H9 (cell line): Measurements from ENCODE around the gene ATPAF2. TPM values are rescaled to one million over a fixed set of nuclear protein-coding genes. Genes with fewer than 3 reads are reported as not detected.

Experiments
- DNase-seq: peaks from one replicate; pipeline ENCODE4 v3.0.0-alpha.2; 2017
- H2AFZ ChIP-seq: one replicate; pipeline ENCODE4 v1.6.1; 2013; ENCODE audit warnings: mild to moderate bottlenecking, low read length, control low read depth, moderate library complexity
- H2AK5ac ChIP-seq: 2 replicates; pipeline ENCODE4 v1.6.1; 2013; ENCODE audit warnings: low read length, control low read depth, mixed read lengths; ENCODE audit not compliant: insufficient read length
- H2BK120ac ChIP-seq: one replicate; pipeline ENCODE4 v1.6.1; 2013; ENCODE audit warnings: low read depth, mild to moderate bottlenecking, low read length, control low read depth, inconsistent platforms; ENCODE audit not compliant: poor library complexity, severe bottlenecking
- H2BK12ac ChIP-seq: 2 replicates; pipeline ENCODE4 v1.6.1; 2013; ENCODE audit warnings: low read length, control low read depth, mixed read lengths, low read depth; ENCODE audit not compliant: insufficient read length
- H2BK15ac ChIP-seq: 2 replicates; pipeline ENCODE4 v1.6.1; 2013; ENCODE audit warnings: low read depth, low read length, control low read depth
- H2BK20ac ChIP-seq: one replicate; pipeline ENCODE4 v1.6.1; 2013; ENCODE audit warnings: low read depth, mild to moderate bottlenecking, low read length, control low read depth, inconsistent platforms; ENCODE audit not compliant: poor library complexity, severe bottlenecking
- H2BK5ac ChIP-seq: 2 replicates; pipeline ENCODE4 v1.6.1; 2013; ENCODE audit warnings: low read length, control low read depth, mixed read lengths; ENCODE audit not compliant: insufficient read length
- H3K14ac ChIP-seq: 2 replicates; pipeline ENCODE4 v1.6.1; 2013; ENCODE audit warnings: low read length, control low read depth; ENCODE audit not compliant: insufficient read depth
- H3K18ac ChIP-seq: 2 replicates; pipeline ENCODE4 v1.6.1; 2013; ENCODE audit warnings: low read depth, mild to moderate bottlenecking, mixed read lengths, low read length, control low read depth; ENCODE audit not compliant: insufficient read length
- H3K23ac ChIP-seq: 2 replicates; pipeline ENCODE4 v1.6.1; 2013; ENCODE audit warnings: low read length, control low read depth, mixed read lengths, low read depth; ENCODE audit not compliant: insufficient read length
- H3K23me2 ChIP-seq: 2 replicates; pipeline ENCODE4 v1.6.1; 2013; ENCODE audit warnings: low read depth, mild to moderate bottlenecking, mixed read lengths, low read length, control low read depth; ENCODE audit not compliant: insufficient read length, poor library complexity, severe bottlenecking
- H3K27ac ChIP-seq: 2 replicates; pipeline ENCODE4 v1.5.1; 2013; ENCODE audit warnings: low read length, control low read depth, mixed read lengths, low read depth; ENCODE audit not compliant: insufficient read length
- H3K27me3 ChIP-seq: 2 replicates; pipeline ENCODE4 v1.6.1; 2013; ENCODE audit warnings: low read length, control low read depth, inconsistent platforms; ENCODE audit not compliant: insufficient read depth
- H3K4ac ChIP-seq: 2 replicates; pipeline ENCODE4 v1.6.1; 2013; ENCODE audit warnings: low read depth, mild to moderate bottlenecking, control low read depth, inconsistent platforms, low read length, moderate library complexity
- H3K4me1 ChIP-seq: 2 replicates; pipeline ENCODE4 v1.6.1; 2013; ENCODE audit warnings: low read length, control low read depth, inconsistent platforms; ENCODE audit not compliant: insufficient read depth
- H3K4me2 ChIP-seq: 2 replicates; pipeline ENCODE4 v1.6.1; 2013; ENCODE audit warnings: low read length, control low read depth, mixed read lengths; ENCODE audit not compliant: insufficient read length, insufficient read depth
- H3K56ac ChIP-seq: 2 replicates; pipeline ENCODE4 v1.6.1; 2013; ENCODE audit warnings: low read depth, mild to moderate bottlenecking, mixed read lengths, low read length, control low read depth; ENCODE audit not compliant: insufficient read length
- H3K79me1 ChIP-seq: 2 replicates; pipeline ENCODE4 v1.6.1; 2013; ENCODE audit warnings: low read depth, mild to moderate bottlenecking, moderate library complexity, low read length, control low read depth, inconsistent platforms; ENCODE audit not compliant: insufficient read depth, poor library complexity, severe bottlenecking
- H3K79me2 ChIP-seq: 2 replicates; pipeline ENCODE4 v1.6.1; 2013; ENCODE audit warnings: low read length, control low read depth, inconsistent platforms; ENCODE audit not compliant: insufficient read depth
- H3K9ac ChIP-seq: 2 replicates; pipeline ENCODE4 v1.6.1; 2013; ENCODE audit warnings: low read length, control low read depth, mixed read lengths; ENCODE audit not compliant: insufficient read length; ENCODE audit errors: extremely low read depth
- H3K9me3 ChIP-seq: one replicate; pipeline ENCODE4 v1.6.1; 2013; ENCODE audit warnings: low read depth, low read length, inconsistent platforms; ENCODE audit not compliant: control insufficient read depth
- H3T11ph ChIP-seq: one replicate; pipeline ENCODE4 v1.6.1; 2013; ENCODE audit warnings: mild to moderate bottlenecking, low read length, control low read depth, inconsistent platforms
- H4K20me1 ChIP-seq: one replicate; pipeline ENCODE4 v1.6.1; 2013; ENCODE audit not compliant: control insufficient read depth, insufficient read length, insufficient read depth
- H4K5ac ChIP-seq: 2 replicates; pipeline ENCODE4 v1.6.1; 2013; ENCODE audit warnings: low read depth, mild to moderate bottlenecking, mixed read lengths, low read length, control low read depth; ENCODE audit not compliant: insufficient read length
- H4K8ac ChIP-seq: replicated peaks from 2 replicates; pipeline ENCODE4 v1.6.1; 2013; ENCODE audit warnings: low read length, control low read depth, mixed read lengths, low read depth; ENCODE audit not compliant: insufficient read length
- H4K91ac ChIP-seq: 2 replicates; pipeline ENCODE4 v1.6.1; 2013; ENCODE audit warnings: low read depth, mild to moderate bottlenecking, moderate library complexity, mixed read lengths, low read length, control low read depth; ENCODE audit not compliant: insufficient read length
- H3K27ac Mint-ChIP-seq, 3 experiments: 2 replicates in 2 of 3; 3 replicates in 1 of 3; pipeline ENCODE4 v1.8.0; 2020 to 2021; ENCODE audit warnings: mixed read lengths in 3 of 3, mild to moderate bottlenecking in 1 of 3, moderate library complexity in 1 of 3
- H3K27me3 Mint-ChIP-seq: 2 replicates; pipeline ENCODE4 v1.8.0; 2021; ENCODE audit warnings: low read depth, mild to moderate bottlenecking, moderate library complexity, mixed read lengths
- H3K36me3 Mint-ChIP-seq, 3 experiments: 2 replicates in 2 of 3; 3 replicates in 1 of 3; pipeline ENCODE4 v1.8.0; 2020 to 2021; ENCODE audit warnings: low read depth in 3 of 3, mixed read lengths in 3 of 3; ENCODE audit not compliant: insufficient read depth in 1 of 3
- H3K4me1 Mint-ChIP-seq, 2 experiments: 2 replicates each; pipeline ENCODE4 v1.8.0; 2020; ENCODE audit warnings: mixed read lengths in 2 of 2
- H3K4me3 Mint-ChIP-seq, 2 experiments: 2 replicates in 1 of 2; 3 replicates in 1 of 2; pipeline ENCODE4 v1.8.0; 2020 to 2021; ENCODE audit warnings: mild to moderate bottlenecking in 2 of 2, mixed read lengths in 2 of 2, moderate library complexity in 1 of 2
- H3K9me3 Mint-ChIP-seq, 2 experiments: 2 replicates in 1 of 2; 3 replicates in 1 of 2; pipeline ENCODE4 v1.8.0; 2020; ENCODE audit warnings: mild to moderate bottlenecking in 2 of 2, mixed read lengths in 2 of 2, moderate library complexity in 1 of 2
- CTCF ChIP-seq: fragments of 200-600 bp; sonication (generic); conservative IDR thresholded peaks from 3 replicates; pipeline ENCODE4 v1.8.0; 2021; ENCODE audit warnings: antibody characterized with exemption, mild to moderate bottlenecking
- WGBS: extraction: QIAGEN DNeasy Blood & Tissue Kit; methylation state at CpG from one replicate; pipeline ENCODE4 v1.1.7; 2013; ENCODE audit warnings: missing lambda C conversion rate, low lambda C conversion rate, mixed read lengths; ENCODE audit not compliant: insufficient read length; ENCODE audit errors: extremely low coverage; 5-methylcytosine and 5-hydroxymethylcytosine counted together
- total RNA-seq: library from RNA; stranded (reverse); gene quantifications from 2 replicates; pipeline ENCODE4 v1.2.1, GENCODE V29; 2021

The ATPAF2 gene
- total RNA-seq, 1 experiment from 2014 or later, result 21.4 TPM

GRCh38 chr17:18033442-18034099, 5.4 kb downstream of the ATPAF2 start:
- H3K79me1 ChIP-seq, result no peaks in the 10 kb centered on the region

More at GRCh38 chr17:18033442-18034099, 5.4 kb downstream of the ATPAF2 start:
- DNase-seq, result peak; percentile 53
- Histone ChIP-seq H2BK12ac (no peak overlapping the region), H3K9me3 (no peaks in the 10 kb centered on the region), H3K14ac (no peak overlapping the region), H3K4ac (no peak overlapping the region), H4K20me1 (no peaks in the 10 kb centered on the region), H3T11ph (no peak overlapping the region), H4K91ac (no peak overlapping the region), H3K27me3 (no peaks in the 10 kb centered on the region), H2BK15ac (no peak overlapping the region), H2AFZ (no peak overlapping the region), H3K56ac (no peak overlapping the region), H3K23ac (no peak overlapping the region), H2BK120ac (no peak overlapping the region), H3K79me2 (no peaks in the 10 kb centered on the region), H3K27ac (no peak overlapping the region), H3K18ac (no peak overlapping the region), H3K4me2 (no peak overlapping the region), H3K4me1 (no peaks in the 10 kb centered on the region), H2BK20ac (no peak overlapping the region), H3K9ac (no peak overlapping the region), H2BK5ac (no peak overlapping the region), H2AK5ac (no peak overlapping the region), H4K8ac (no peak overlapping the region), H3K23me2 (peaks cover 3% of the 10 kb centered on the region), H4K5ac (no peak overlapping the region)
- Mint-ChIP-seq H3K36me3 (peaks cover 0 to 2% (median 0%) of the 10 kb centered on the region in 3 experiments; a peak in 1 of 7 replicates), H3K4me3 (no peak overlapping the region; a peak in 1 of 5 replicates), H3K27me3 (peaks cover 4% of the 10 kb centered on the region), H3K4me1 (peaks cover 12 to 15% of the 10 kb centered on the region in 2 experiments), H3K27ac (peak overlapping the region in 1 of 3 experiments; percentile 20; a peak in 1 of 7 replicates), H3K9me3 (no peaks in the 10 kb centered on the region)
- peak; percentile 80 for TF ChIP-seq CTCF
- WGBS, result no CpG with 5 or more reads among the region's 5 CpGs
